Measurements from ENCODE around the gene IL24.
"Not testable (repeated sequence)": the region's sequence is repeated elsewhere in the genome, so short reads cannot be mapped to it uniquely, and the experiment has no call there.

Gene IL24

DNA sequence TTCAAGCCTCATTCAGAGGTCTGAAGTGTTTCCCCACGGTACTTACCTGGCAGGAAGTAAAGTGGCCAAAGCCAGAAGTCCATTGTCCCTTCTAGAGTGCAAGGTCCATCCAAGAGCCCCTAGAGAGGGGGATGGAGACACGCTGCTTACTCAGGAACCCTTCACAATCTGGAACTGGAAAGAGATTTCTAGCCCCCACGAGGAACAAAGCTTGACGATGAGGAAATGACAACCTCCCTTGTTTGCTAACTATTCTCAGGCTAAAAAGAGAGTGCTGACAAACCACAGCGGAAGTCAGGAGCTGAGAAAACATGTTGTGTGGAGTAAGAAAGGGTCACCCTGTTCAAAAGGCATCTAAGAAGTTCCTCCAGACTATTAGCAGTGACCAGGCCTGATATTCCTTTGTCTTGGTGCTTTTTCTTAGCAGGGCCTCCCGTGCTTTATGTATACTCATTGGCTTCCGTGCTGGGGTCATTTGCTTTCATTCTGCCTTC is 24.6 kb downstream of the IL24 start, which contains the start of gene FCMR:
Gene FCMR (minus strand): TSS at position 170 of the 494 bp plus-strand sequence. CDS start 87 bp downstream, at position 83.
- H3K9me3 Mint-ChIP-seq, result no peaks in the 10 kb centered on the region
- H3K36me3 Mint-ChIP-seq (ENCODE audit: low read depth), result peaks cover 19% of the 10 kb centered on the region
- ATAC-seq (no peak), DNase-seq (no peak)
- no peaks in the 10 kb centered on the region for H3K27me3 Mint-ChIP-seq
- no peak within 1 kb of the TSS for H3K4me3 Mint-ChIP-seq
- H3K4me1 Mint-ChIP-seq, result peaks cover 33% of the 10 kb centered on the region
- no peak within 1 kb of the TSS for H3K27ac Mint-ChIP-seq

DNA sequence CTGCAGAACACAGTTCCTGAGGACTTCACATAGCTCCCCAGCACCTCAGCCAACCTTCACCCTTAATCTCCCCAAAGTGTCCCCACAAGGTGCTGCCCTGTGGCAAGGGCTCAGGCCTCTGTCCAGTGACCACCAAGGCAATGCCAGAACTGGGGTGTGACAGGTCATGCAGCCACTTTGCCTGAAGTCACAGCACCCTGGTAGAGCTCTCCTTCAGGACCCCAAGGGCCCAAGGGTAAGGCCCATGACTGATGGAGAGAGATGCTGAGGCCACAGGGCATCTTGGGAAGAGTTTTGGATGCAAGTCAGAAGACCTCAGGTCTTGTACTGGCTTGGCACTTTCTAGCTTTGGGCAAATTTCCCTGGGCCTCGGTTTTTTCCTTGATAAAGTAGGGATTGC is 25.3 kb downstream of the IL24 start:
- ATAC-seq, result no peak
- Mint-ChIP-seq H3K4me3 (no peak overlapping the region), H3K27ac (no peak overlapping the region)

DNA sequence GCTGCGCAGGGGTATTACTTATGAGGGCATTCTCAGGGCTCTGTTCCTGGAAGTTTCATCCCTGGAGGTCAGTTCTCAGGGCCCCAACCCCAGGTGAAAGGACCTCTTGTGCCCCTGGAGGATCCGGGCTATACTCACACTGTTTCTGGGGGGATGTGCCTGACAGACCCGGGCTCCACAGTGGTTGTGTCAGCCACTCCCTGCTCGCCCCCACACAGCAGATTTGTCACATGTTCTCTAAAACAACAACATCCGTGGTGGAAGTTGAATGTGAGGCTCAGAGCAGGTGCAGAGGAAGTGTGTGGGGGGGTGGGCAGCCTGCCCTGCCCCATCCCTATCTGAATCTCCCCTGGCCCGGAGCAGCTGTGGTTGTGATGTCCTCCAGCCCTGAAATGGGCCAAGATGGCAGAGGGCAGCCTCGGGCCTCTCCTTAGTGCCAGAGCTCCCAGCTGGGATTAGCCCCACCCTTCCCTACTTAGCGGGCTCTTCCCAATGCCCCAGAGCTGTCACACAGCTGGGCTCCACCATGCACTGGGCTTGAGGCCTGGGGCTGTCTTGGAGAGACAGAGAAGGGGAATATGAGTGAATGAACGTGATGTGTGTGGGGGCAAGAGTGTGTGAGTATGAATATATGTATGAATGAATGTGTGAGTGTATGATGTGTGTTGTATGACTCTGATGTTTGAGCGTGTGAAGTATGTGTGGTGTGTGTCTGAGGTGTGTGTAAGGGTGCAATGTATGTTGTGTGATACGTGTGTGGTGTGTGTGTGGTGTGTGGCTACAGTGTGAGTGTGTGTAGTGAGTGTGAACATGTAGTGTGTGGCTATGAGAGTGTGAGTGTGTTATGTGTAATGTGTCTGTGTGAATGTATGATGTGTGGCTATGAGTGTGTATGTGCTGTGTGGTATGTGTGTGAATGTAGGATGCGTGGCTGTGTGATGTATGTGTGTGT is 26.0 kb downstream of the IL24 start:
- no peaks in the 10 kb centered on the region for H3K27me3 Mint-ChIP-seq
- H3K27ac Mint-ChIP-seq, result no peak overlapping the region
- peaks cover 11% of the 10 kb centered on the region for H3K36me3 Mint-ChIP-seq (ENCODE audit: low read depth)
- peaks cover 32% of the 10 kb centered on the region for H3K4me1 Mint-ChIP-seq
- DNase-seq (peak; percentile 72), ATAC-seq (peak; percentile 54)
- H3K9me3 Mint-ChIP-seq, result no peaks in the 10 kb centered on the region
- no peak overlapping the region for H3K4me3 Mint-ChIP-seq

More for the DNA sequence above, 25.3 kb downstream of the IL24 start:
- Mint-ChIP-seq H3K27me3 (no peaks in the 10 kb centered on the region), H3K9me3 (no peaks in the 10 kb centered on the region), H3K36me3 (ENCODE audit: low read depth) (peaks cover 16% of the 10 kb centered on the region), H3K4me1 (peaks cover 32% of the 10 kb centered on the region)
- no peak for DNase-seq

DNA sequence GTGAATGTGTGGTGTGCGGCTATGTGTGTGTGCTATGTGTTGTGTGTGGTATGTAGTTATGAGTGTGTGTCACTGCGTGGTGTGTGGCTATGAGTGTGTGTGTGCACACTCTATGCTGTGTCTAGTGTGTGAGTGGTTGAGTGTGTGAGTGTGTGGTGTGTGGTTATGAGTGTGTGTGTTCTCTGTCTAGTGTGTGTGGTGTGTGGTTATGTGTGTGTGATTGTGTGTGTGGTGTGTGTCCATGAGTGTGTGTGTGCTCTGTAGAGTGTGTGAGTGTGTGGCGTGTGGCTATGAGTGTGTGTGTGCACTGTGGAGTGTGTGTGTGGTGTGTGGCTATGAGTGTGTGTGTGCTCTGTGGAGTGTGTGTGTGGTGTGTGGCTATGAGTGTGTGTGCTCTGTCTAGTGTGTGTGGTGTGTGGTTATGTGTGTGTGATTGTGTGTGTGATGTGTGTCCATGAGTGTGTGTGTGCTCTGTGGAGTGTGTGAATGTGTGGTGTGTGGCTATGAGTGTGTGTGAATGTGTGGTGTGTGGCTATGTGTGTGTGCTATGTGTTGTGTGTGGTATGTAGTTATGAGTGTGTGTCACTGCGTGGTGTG is 26.8 kb downstream of the IL24 start:
- DNase-seq; H3K27me3 Mint-ChIP-seq; H3K27ac Mint-ChIP-seq; H3K36me3 Mint-ChIP-seq (ENCODE audit: low read depth); H3K9me3 Mint-ChIP-seq; H3K4me3 Mint-ChIP-seq; ATAC-seq: not testable (repeated sequence)
- peaks cover 33% of the 10 kb centered on the region for H3K4me1 Mint-ChIP-seq

DNA sequence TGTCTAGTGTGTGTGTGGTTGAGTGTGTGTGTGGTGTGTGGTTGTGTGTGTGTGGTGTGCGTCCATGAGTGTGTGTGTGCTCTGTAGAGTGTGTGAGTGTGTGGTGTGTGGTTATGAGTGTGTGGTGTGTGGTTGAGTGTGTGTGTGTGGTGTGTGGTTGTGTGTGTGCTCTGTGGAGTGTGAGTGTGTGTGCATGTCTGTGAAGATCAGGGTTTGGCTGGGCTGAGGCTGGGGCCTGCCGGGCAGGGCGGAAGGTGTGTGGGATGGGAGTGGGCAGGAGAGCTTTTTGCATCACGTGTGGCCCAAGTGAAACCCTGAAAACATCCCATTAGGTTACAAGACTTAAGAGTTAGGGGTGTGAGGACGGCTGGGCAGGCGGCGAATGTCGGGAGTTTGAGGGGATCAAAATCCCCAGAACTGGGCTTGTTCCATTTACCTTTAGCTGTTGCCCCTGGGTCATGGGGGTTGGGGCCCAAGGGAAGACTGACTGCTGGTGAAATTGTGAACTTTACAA is 27.4 kb downstream of the IL24 start:
- peak; percentile 7 for ATAC-seq
- Mint-ChIP-seq H3K4me1 (peaks cover 34% of the 10 kb centered on the region), H3K36me3 (ENCODE audit: low read depth) (peaks cover 9% of the 10 kb centered on the region), H3K4me3 (no peak overlapping the region), H3K9me3 (no peaks in the 10 kb centered on the region), H3K27me3 (no peaks in the 10 kb centered on the region), H3K27ac (no peak overlapping the region)
- peak; percentile 55 for DNase-seq

DNA sequence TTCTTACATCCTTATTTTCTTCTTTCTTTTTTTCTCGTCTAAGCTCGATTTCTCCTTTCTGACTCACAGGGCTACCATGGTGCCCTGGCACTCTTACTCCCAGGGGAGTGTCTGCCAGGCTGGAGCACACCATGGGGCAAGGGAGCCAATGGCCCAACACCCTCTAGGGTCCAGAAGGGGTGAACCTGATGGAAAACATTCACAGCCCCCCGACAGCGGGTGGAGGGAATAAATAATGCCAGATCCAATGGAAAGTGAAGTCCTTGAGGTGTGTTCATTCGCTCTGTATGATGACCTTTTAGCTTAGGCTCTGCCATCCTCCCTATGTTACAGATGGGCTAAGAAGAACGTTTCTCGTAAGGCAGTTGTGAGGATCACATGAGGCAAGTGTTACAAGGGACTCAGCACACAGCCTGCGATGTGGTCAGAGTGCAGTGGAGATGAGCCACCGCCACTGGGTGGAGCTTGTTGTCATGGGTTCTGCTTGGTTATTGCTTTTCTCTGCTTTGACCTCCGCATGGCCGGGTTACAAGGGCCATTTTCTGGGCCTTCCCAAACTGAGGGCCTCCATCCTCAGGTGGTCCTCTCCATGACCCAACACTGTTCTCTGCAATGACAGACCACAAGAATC is 28.0 kb downstream of the IL24 start:
- H3K27me3 Mint-ChIP-seq, result no peaks in the 10 kb centered on the region
- no peak overlapping the region for H3K4me3 Mint-ChIP-seq
- H3K27ac Mint-ChIP-seq, result no peak overlapping the region
- no peaks in the 10 kb centered on the region for H3K9me3 Mint-ChIP-seq
- ATAC-seq (peak; percentile 79), DNase-seq (peak; percentile 73)
- H3K36me3 Mint-ChIP-seq (ENCODE audit: low read depth), result peaks cover 7% of the 10 kb centered on the region
- H3K4me1 Mint-ChIP-seq, result peaks cover 36% of the 10 kb centered on the region

DNA sequence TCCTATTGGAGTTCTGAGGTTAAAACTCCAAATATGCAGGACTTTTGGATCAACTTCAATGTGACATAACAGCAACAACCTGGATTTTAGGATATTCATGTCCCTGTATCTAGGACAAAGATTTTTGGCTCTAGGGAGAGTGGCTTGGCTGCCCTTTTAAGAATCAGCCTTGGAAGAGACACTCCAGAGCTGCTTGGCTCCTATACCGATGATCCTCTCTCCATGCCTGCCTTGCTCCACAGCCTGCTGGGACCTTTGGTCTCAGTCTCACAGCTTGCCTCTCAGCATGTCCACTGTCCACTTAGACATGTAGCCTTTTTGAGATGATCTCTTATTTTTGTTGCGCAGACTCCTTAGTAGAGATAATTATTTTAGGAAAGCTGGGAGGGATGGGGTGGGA is 29.0 kb downstream of the IL24 start:
- no peaks in the 10 kb centered on the region for H3K27me3 Mint-ChIP-seq
- H3K36me3 Mint-ChIP-seq (ENCODE audit: low read depth), result no peaks in the 10 kb centered on the region
- H3K4me3 Mint-ChIP-seq, result no peak overlapping the region
- no peak for ATAC-seq
- peaks cover 47% of the 10 kb centered on the region for H3K4me1 Mint-ChIP-seq
- DNase-seq, result no peak
- H3K27ac Mint-ChIP-seq, result peak overlapping the region; percentile 34
- H3K9me3 Mint-ChIP-seq, result no peaks in the 10 kb centered on the region

DNA sequence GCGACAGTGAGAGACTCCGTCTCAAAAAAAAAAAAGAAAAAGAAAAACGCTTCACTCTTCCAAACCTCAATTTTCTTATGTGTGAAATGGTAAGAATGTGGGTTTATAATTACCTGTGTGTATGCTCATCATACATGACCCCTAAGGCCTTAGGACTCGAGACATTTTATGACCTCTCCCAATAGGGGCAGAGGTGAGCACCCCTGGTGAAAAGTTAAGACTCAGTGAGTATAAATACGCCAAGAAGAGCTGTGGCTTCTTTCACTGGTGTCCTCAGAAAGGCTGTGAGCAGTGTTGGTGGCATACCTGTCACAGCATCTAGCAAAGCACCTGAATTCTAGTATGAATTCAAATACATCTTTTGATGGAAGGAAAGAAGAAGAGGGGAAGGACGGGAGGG is 32.3 kb downstream of the IL24 start:
- Mint-ChIP-seq H3K4me3 (peak overlapping the region; percentile 70), H3K36me3 (ENCODE audit: low read depth) (no peaks in the 10 kb centered on the region), H3K27ac (peak overlapping the region; percentile 95), H3K9me3 (no peaks in the 10 kb centered on the region), H3K4me1 (peaks cover 70% of the 10 kb centered on the region), H3K27me3 (no peaks in the 10 kb centered on the region)
- ATAC-seq (no peak), DNase-seq (no peak)

DNA sequence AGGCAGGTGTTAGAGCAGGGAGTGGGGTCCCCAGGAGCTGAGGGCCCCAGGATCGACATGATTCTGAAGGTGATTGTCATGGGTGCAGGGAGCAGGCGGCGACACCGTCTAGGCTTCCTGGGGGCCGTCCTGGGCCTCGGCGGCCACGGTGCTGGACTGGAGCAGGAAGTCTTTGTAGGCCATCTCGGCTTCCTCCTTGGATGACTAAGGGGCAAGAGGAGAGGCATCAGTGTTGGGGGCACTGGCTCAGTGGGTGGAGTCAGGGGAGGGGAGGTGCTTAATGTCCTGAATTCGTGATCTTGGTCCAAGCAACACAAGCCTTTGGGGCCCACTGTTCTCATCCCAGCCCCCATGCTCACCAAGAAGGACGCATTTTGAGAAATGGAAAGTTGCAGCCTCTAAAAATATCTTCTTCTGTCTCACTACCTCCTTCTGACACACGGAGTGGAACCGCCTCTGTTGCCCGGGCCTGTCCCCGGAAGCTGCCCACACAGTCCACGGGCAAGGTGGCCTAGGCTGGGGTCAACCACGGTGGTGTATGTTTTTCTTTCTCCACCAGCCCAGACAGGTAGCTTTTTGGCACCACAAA is 33.1 kb downstream of the IL24 start:
- Mint-ChIP-seq H3K27ac (peak overlapping the region; percentile 95), H3K9me3 (no peaks in the 10 kb centered on the region), H3K4me3 (peak overlapping the region; percentile 70), H3K4me1 (peaks cover 70% of the 10 kb centered on the region), H3K36me3 (ENCODE audit: low read depth) (no peaks in the 10 kb centered on the region), H3K27me3 (no peaks in the 10 kb centered on the region)
- ATAC-seq (peak; percentile 78), DNase-seq (peak; percentile 78)

DNA sequence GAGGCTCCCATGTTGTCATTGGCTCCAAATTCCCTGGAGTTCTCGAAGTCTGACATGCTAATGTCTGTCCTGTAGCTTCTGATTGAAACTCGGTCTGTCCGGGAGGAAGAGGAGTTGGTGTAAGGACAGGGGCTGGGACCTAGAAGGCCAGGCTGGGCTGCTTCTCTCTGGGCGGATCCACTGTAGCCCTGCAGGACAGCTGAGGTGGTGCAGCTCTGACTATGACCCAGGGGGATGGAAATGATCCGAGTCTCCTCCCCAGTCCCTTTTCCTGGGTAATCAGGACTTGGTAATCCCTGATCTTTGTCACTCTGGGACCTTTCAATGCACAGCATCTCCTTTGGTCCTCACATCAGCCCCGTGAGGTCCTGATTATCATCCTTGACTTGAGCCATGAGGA is 34.5 kb downstream of the IL24 start:
- no peaks in the 10 kb centered on the region for H3K27me3 Mint-ChIP-seq
- H3K27ac Mint-ChIP-seq, result peak overlapping the region; percentile 95
- H3K4me1 Mint-ChIP-seq, result peaks cover 63% of the 10 kb centered on the region
- H3K4me3 Mint-ChIP-seq, result no peak overlapping the region
- no peak for ATAC-seq
- no peaks in the 10 kb centered on the region for H3K9me3 Mint-ChIP-seq
- DNase-seq, result no peak
- no peaks in the 10 kb centered on the region for H3K36me3 Mint-ChIP-seq (ENCODE audit: low read depth)

DNA sequence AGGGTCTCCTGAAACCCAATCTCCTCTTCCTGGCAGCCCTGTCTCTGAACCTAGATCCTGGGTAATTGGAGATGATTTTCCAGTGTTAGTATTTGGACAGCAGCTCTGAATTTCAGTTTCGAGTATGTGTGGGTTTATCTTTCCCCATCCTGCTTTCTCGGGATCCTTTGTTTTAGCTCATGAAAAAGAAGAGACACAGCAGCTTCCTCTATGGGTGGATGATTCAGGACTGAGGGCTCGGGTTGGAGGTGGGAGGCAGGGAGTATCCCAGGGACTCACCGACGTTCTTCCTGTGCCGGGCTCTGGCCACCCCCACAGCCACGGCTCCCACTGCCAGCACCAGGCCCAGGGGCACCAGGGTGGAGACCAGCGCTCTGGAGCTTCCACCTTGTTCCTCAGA is 34.9 kb downstream of the IL24 start:
- DNase-seq (no peak), ATAC-seq (no peak)
- Mint-ChIP-seq H3K9me3 (no peaks in the 10 kb centered on the region), H3K27me3 (no peaks in the 10 kb centered on the region), H3K4me1 (peaks cover 60% of the 10 kb centered on the region), H3K4me3 (no peak overlapping the region), H3K36me3 (ENCODE audit: low read depth) (no peaks in the 10 kb centered on the region), H3K27ac (peak overlapping the region; percentile 95)

DNA sequence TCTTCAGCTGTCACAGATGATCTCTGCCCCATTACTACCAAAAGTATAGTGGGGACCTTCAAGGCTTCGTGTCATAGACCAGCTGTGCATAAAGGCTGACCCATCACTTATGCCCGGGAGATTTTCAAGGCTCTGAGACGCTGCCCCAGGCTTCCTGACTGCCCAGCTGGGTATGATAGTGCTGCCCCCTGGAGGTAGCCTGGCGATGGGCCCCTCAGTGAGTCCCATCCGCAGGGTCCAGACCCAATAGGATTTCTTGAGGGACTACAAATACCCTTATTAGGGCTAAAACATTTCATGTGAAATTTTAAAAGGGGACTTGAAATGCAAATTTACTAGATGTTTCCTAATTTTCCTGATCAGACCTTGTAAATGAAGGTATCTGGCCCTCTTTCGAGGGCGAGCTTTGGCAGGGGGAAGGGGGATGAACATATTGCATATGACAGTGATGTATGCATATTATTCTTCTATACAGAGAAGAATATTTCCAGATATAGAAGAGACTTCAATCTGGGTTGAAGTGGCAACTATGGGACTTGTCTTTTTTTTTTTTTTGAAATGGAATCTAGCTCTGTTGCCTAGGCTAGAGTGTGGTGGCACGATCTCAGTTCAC is 36.2 kb downstream of the IL24 start:
- H3K27me3 Mint-ChIP-seq, result no peaks in the 10 kb centered on the region
- peaks cover 47% of the 10 kb centered on the region for H3K4me1 Mint-ChIP-seq
- ATAC-seq, result peak; percentile 54
- DNase-seq, result peak; percentile 84
- no peaks in the 10 kb centered on the region for H3K9me3 Mint-ChIP-seq
- H3K36me3 Mint-ChIP-seq (ENCODE audit: low read depth), result no peaks in the 10 kb centered on the region
- H3K4me3 Mint-ChIP-seq, result no peak overlapping the region
- no peak overlapping the region for H3K27ac Mint-ChIP-seq

DNA sequence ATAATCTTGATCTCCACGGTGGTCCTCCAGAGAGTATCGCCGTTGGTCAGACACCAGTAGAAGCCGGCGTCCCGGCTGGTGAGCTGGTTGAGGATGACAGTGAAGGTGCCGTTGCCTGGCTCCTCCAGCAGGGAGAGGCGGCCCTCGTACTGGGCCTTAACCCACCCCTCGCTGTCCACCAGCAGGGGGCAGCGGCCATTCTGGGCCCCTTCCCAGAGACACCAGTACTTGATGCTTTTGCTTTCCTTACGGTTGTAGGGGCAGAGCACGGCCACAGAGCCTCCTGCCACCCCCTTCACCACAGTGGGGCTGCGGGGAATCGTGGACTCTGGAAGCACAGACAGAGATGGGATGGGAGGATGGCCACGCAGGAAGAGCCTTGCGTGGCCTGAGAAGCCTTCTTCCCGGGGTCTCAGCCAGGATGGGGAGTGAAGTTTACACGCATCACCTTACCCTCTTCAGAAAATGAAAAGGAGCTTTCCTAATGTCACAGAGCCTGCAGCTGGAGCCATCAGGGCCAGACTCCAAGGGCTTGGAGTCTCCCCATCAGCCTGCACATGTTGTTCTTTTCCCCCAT is 38.3 kb downstream of the IL24 start:
- peak; percentile 63 for DNase-seq
- Mint-ChIP-seq H3K36me3 (ENCODE audit: low read depth) (no peaks in the 10 kb centered on the region), H3K27ac (no peak overlapping the region), H3K9me3 (no peaks in the 10 kb centered on the region), H3K4me3 (no peak overlapping the region), H3K27me3 (no peaks in the 10 kb centered on the region), H3K4me1 (peaks cover 31% of the 10 kb centered on the region)
- ATAC-seq, result peak; percentile 60

All from activated naive CD8-positive, alpha-beta T cell treated with anti-CD3 and anti-CD28 coated beads, Interleukin-2, amount 50 U/mL, for 24 hours (primary cell).